Lung (tissue), 12 donors: ENCODE results near the gene VWF. TPM values are rescaled to one million over a fixed set of nuclear protein-coding genes. Genes with fewer than 3 reads are reported as not detected.

Experiments
- ATAC-seq: fragments of 200-7000 bp; cut with Tn5 transposase; one replicate; pipeline ENCODE4 v1.9.1; 2020; ENCODE audit warnings: moderate number of reproducible peaks; ENCODE audit not compliant: insufficient read depth, low FRiP score
- DNase-seq, 3 donors: peaks; one replicate each; pipeline ENCODE4 v3.0.0-alpha.2; 2013 to 2017
- H3K27ac ChIP-seq, 2 donors: one replicate each; pipeline ENCODE4 v1.5.1; 2013; ENCODE audit warnings: mild to moderate bottlenecking in 2 of 2, moderate library complexity in 2 of 2, control low read depth in 1 of 2, inconsistent platforms in 1 of 2, low read depth in 1 of 2, low read length in 1 of 2
- H3K27me3 ChIP-seq, 3 donors: one replicate each; pipeline ENCODE4 v1.5.1; 2013; ENCODE audit warnings: low read length in 2 of 3; ENCODE audit not compliant: control insufficient read depth in 3 of 3, insufficient read depth in 3 of 3
- H3K36me3 ChIP-seq, 4 donors: one replicate each; pipeline ENCODE4 v1.5.1; 2013; ENCODE audit warnings: low read length in 4 of 4, mild to moderate bottlenecking in 1 of 4, moderate library complexity in 1 of 4; ENCODE audit not compliant: control insufficient read depth in 4 of 4, insufficient read depth in 4 of 4
- H3K4me1 ChIP-seq, 5 donors: one replicate each; pipeline ENCODE4 v1.5.1; 2013; ENCODE audit warnings: low read length in 5 of 5, mild to moderate bottlenecking in 2 of 5, moderate library complexity in 1 of 5; ENCODE audit not compliant: control insufficient read depth in 5 of 5, insufficient read depth in 5 of 5
- H3K4me3 ChIP-seq: one replicate; pipeline ENCODE4 v1.5.1; 2013; ENCODE audit warnings: mild to moderate bottlenecking, control low read depth, moderate library complexity
- H3K9ac ChIP-seq, 2 donors: one replicate each; pipeline ENCODE4 v1.5.1; 2013; ENCODE audit warnings: low read length in 2 of 2, control low read depth in 1 of 2; ENCODE audit not compliant: insufficient read depth in 1 of 2
- H3K9me3 ChIP-seq, 4 donors: one replicate each; pipeline ENCODE4 v1.5.1; 2013; ENCODE audit warnings: low read length in 3 of 4, mild to moderate bottlenecking in 1 of 4, moderate library complexity in 1 of 4; ENCODE audit not compliant: control insufficient read depth in 4 of 4, insufficient read depth in 3 of 4
- WGBS, 2 donors: extraction: QIAGEN DNeasy Blood & Tissue Kit; methylation state at CpG; one replicate each; pipeline ENCODE4 v1.1.7; 2013; 5-methylcytosine and 5-hydroxymethylcytosine counted together
- polyA plus RNA-seq, 2 donors: library from polyadenylated mRNA; stranded (reverse); fragments of 200-250 nt; gene quantifications; one replicate each; pipeline ENCODE4 v1.2.1, GENCODE V29; 2013
- total RNA-seq, 2 donors: library from RNA; depleted of rRNA in 1 of 2; stranded (reverse); fragments of >200 nt in 1 of 2; gene quantifications; one replicate each; pipeline ENCODE4 v1.2.1, GENCODE V29; 2014 to 2021
- TF ChIP-seq, protein P1 (sequence below): IDR thresholded peaks from 2 replicates; pipeline ENCODE4 v1.5.1; 2012; ENCODE audit warnings: mild to moderate bottlenecking; ENCODE audit errors: control extremely low read depth, extremely low read depth
- donor health status: control.
- donor health status: control.
- donor health status: Bipolar disorder and iron deficiency.
- donor health status: healthy.
- donor health status: DM: yes; HTN: yes; CAD: no.

Gene VWF
- total and polyA plus RNA-seq, 4 donors = 65.6 to 285 (median 249) TPM

DNA sequence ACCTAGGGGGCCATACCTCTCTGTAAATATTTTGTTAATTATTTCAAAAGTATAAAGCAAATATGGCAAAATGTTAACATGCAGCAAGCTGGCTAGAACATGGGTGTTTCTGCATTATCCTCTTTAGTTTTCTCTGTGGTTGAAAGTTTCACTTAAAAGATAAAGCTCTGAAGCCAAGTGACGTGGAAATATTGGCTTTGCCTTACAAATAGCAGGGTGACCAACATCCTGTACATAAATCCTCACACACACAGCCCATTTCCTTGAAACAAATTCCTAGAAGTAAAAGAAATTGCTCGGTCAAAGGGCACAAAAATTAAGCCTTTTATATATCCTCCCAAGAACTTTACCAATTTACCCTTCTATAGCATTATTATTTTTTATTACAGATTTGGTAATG, 10.6 kb upstream of the VWF start:
- H3K9ac ChIP-seq = no peak overlapping the region
- H3K4me1 ChIP-seq = peaks cover 0 to 5% (median under 1%) of the 10 kb centered on the region in 5 donors
- no peaks in the 10 kb centered on the region for H3K27me3 ChIP-seq
- WGBS, 2 donors = 22 to 33% methylated on average over 2 of the region's 2 CpGs
- no peak overlapping the region for H3K27ac ChIP-seq
- TF ChIP-seq, protein P1, sequence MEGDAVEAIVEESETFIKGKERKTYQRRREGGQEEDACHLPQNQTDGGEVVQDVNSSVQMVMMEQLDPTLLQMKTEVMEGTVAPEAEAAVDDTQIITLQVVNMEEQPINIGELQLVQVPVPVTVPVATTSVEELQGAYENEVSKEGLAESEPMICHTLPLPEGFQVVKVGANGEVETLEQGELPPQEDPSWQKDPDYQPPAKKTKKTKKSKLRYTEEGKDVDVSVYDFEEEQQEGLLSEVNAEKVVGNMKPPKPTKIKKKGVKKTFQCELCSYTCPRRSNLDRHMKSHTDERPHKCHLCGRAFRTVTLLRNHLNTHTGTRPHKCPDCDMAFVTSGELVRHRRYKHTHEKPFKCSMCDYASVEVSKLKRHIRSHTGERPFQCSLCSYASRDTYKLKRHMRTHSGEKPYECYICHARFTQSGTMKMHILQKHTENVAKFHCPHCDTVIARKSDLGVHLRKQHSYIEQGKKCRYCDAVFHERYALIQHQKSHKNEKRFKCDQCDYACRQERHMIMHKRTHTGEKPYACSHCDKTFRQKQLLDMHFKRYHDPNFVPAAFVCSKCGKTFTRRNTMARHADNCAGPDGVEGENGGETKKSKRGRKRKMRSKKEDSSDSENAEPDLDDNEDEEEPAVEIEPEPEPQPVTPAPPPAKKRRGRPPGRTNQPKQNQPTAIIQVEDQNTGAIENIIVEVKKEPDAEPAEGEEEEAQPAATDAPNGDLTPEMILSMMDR = no peak
- ATAC-seq (no peak), DNase-seq (no peak)
- H3K9me3 ChIP-seq = no peaks in the 10 kb centered on the region
- H3K36me3 ChIP-seq = no peaks in the 10 kb centered on the region
- H3K4me3 ChIP-seq = no peak overlapping the region

DNA sequence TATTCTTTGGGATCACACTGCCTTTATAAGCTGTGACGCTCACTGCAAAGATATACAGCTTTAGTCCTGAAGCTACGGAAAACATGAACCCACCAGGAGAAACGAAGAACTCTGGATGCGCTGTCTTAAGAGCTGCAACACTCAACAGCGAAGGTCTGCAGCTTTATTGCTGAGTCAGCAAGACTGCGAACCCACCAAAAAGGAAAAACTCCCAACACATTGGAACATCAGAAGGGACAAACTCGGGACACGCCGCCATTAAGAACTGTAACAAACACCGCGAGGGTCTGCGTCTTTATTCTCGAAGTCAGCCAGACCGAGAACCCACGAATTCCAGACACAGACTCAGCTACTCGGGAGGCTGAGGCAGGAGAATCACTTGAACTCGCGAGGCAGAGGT, 9.2 kb upstream of the VWF start:
- H3K4me1 ChIP-seq = peaks cover 0 to 2% (median 0%) of the 10 kb centered on the region in 5 donors
- DNase-seq = no peak
- no peak overlapping the region for H3K9ac ChIP-seq
- no peak for ATAC-seq
- no peak overlapping the region for H3K4me3 ChIP-seq
- no peak overlapping the region for H3K27ac ChIP-seq
- no peaks in the 10 kb centered on the region for H3K27me3 ChIP-seq
- 91 to 95% methylated on average over 18 of the region's 18 CpGs for WGBS, 2 donors
- no peaks in the 10 kb centered on the region for H3K9me3 ChIP-seq
- TF ChIP-seq, protein P1 = no peak
- H3K36me3 ChIP-seq = no peaks in the 10 kb centered on the region

DNA sequence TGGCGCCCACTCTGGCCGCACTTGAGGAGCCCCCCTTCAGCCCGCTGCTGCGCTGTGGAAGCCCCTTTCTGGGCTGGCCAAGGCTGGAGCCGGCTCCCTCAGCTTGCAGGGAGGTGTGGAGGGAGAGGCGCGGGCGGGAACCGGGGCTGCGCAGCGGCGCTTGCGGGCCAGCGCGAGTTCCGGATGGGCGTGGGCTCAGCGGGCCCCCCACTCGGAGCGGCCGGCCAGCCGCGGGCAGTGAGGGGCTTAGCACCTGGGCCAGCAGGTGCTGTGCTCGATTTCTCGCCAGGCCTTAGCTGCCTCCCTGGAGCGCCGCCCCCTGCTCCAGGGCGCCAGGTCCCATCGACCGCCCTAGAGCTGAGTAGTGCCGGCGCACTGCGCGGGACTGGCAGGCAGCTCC, 8.0 kb upstream of the VWF start:
- 87 to 95% methylated on average over 34 of the region's 34 CpGs for WGBS, 2 donors

DNA sequence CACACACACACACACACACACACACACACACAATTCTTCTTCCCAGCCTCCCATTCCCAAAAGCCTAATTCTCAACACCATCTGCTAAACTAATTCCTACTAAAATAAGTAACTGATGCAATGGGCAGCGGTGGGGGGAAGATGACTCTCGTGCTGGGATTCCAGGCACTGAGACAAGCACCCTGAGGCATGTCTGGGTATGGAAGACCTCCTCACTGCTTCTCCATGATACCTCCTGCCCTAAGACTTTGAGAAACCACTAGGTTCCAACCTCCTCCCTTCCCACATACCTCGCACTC, 789 bp upstream of the VWF start:
- Histone ChIP-seq H3K9ac (no peak overlapping the region), H3K4me3 (no peak overlapping the region), H3K27me3 (no peaks in the 10 kb centered on the region), H3K36me3 (no peaks in the 10 kb centered on the region), H3K9me3 (no peaks in the 10 kb centered on the region), H3K27ac (peak overlapping the region; percentile 71 to 86), H3K4me1 (no peaks in the 10 kb centered on the region)
- ATAC-seq = no peak
- DNase-seq = no peak
- TF ChIP-seq, protein P1 = no peak
- WGBS, 2 donors = 81 to 87% methylated on average over 3 of the region's 3 CpGs

More for the DNA sequence above, 8.0 kb upstream of the VWF start:
- Histone ChIP-seq H3K27me3 (no peaks in the 10 kb centered on the region), H3K27ac (no peak overlapping the region), H3K9ac (no peak overlapping the region), H3K4me3 (no peak overlapping the region), H3K9me3 (no peaks in the 10 kb centered on the region), H3K36me3 (no peaks in the 10 kb centered on the region), H3K4me1 (peaks cover 0 to 2% (median 0%) of the 10 kb centered on the region in 5 donors)
- ATAC-seq (no peak), DNase-seq (no peak)
- TF ChIP-seq, protein P1 = no peak
